MM.1S (cell line): ENCODE data around the gene TENM4.

Experiments
- DNase-seq: peaks from one replicate; pipeline ENCODE4 v3.0.0-alpha.2; 2015
- H2AFZ ChIP-seq: fragments of 300-600 bp; sonication (generic); 2 replicates; pipeline ENCODE4 v1.6.0; 2016; ENCODE audit warnings: antibody characterized with exemption, low read length
- H3F3A ChIP-seq: fragments of 300-600 bp; sonication (generic); 2 replicates; pipeline ENCODE4 v1.6.1; 2016; ENCODE audit warnings: mild to moderate bottlenecking, antibody characterized with exemption, low read length, moderate library complexity, mixed read lengths; ENCODE audit not compliant: insufficient read depth
- H3K27ac ChIP-seq: fragments of 300-600 bp; sonication (generic); 2 replicates; pipeline ENCODE4 v1.5.1; 2016; ENCODE audit warnings: mild to moderate bottlenecking, low read length
- H3K27me3 ChIP-seq: fragments of 300-600 bp; sonication (generic); replicated peaks from 2 replicates; pipeline ENCODE4 v1.6.0; 2016; ENCODE audit warnings: low read length; ENCODE audit not compliant: insufficient read depth
- H3K36me3 ChIP-seq: fragments of 300-600 bp; sonication (generic); replicated peaks from 2 replicates; pipeline ENCODE4 v1.6.1; 2016; ENCODE audit warnings: mild to moderate bottlenecking, low read length, mixed read lengths; ENCODE audit not compliant: insufficient read depth
- H3K4me1 ChIP-seq: fragments of 300-600 bp; sonication (generic); 2 replicates; pipeline ENCODE4 v1.6.1; 2016; ENCODE audit warnings: low read length, mixed read lengths
- H3K4me2 ChIP-seq: fragments of 300-600 bp; sonication (generic); 2 replicates; pipeline ENCODE4 v1.6.0; 2016; ENCODE audit warnings: low read depth, low read length
- H3K4me3 ChIP-seq: fragments of 300-600 bp; sonication (generic); 2 replicates; pipeline ENCODE4 v1.5.1; 2016; ENCODE audit warnings: low read length, mixed read lengths
- H3K79me2 ChIP-seq: fragments of 300-600 bp; sonication (generic); 2 replicates; pipeline ENCODE4 v1.6.1; 2016; ENCODE audit warnings: mixed run types, low read length, mixed read lengths
- H3K9ac ChIP-seq: fragments of 300-600 bp; sonication (generic); 2 replicates; pipeline ENCODE4 v1.6.1; 2016; ENCODE audit warnings: low read length, mixed read lengths
- H3K9me2 ChIP-seq: fragments of 300-600 bp; sonication (generic); replicated peaks from 2 replicates; pipeline ENCODE4 v1.6.1; 2016; ENCODE audit warnings: mild to moderate bottlenecking, low read length, mixed read lengths; ENCODE audit not compliant: insufficient read depth
- H3K9me3 ChIP-seq: fragments of 300-600 bp; sonication (generic); replicated peaks from 2 replicates; pipeline ENCODE4 v1.6.1; 2016; ENCODE audit warnings: mild to moderate bottlenecking, low read length, mixed read lengths; ENCODE audit not compliant: insufficient read depth
- H4K20me1 ChIP-seq: fragments of 300-600 bp; sonication (generic); 2 replicates; pipeline ENCODE4 v1.6.1; 2016; ENCODE audit warnings: mild to moderate bottlenecking, low read length, moderate library complexity, mixed read lengths; ENCODE audit not compliant: insufficient read depth
- CTCF ChIP-seq: fragments of 300-600 bp; sonication (generic); IDR thresholded peaks from 2 replicates; pipeline ENCODE4 v1.5.1; 2016; ENCODE audit warnings: antibody characterized with exemption, low read length, mixed read lengths
- EZH2 ChIP-seq: fragments of 300-600 bp; sonication (generic); optimal IDR thresholded peaks from 2 replicates; pipeline ENCODE3; 2017; ENCODE audit warnings: low read depth, mild to moderate bottlenecking, antibody characterized with exemption, low read length, mixed read lengths
- EZH2phosphoT487 ChIP-seq: fragments of 300-600 bp; sonication (generic); IDR thresholded peaks from 2 replicates; pipeline ENCODE4 v1.6.1; 2018; ENCODE audit warnings: antibody characterized with exemption, low read length

The TENM4 gene

DNA sequence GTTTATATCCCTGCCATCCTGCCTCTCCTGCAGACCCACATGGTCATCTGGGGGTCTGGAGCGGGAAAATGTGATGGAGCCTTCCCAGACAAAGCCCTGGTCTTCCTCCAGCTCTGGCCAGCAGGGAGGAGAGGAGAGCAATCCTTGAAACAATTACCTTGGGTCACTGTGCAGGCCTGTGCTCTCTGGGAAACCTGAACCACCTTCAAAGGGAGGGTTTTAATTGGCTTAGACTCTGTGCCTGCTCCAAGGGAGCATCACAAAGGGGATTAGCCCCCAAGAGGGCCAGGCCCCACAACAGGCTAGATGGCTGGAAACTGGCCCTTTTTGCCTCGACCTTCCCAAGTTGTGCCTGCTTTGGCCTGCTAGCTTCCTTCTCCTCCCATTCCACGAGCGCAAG is 351.9 kb downstream of the TENM4 start:
- H3K4me1 ChIP-seq, result no peaks in the 10 kb centered on the region
- no peaks in the 10 kb centered on the region for H3K27me3 ChIP-seq
- H3K9ac ChIP-seq, result no peak overlapping the region
- no peaks in the 10 kb centered on the region for H3K9me3 ChIP-seq
- no peak overlapping the region for H3K27ac ChIP-seq
- no peaks in the 10 kb centered on the region for H3K36me3 ChIP-seq
- no peaks in the 10 kb centered on the region for H4K20me1 ChIP-seq
- H3K79me2 ChIP-seq, result no peaks in the 10 kb centered on the region
- H3K9me2 ChIP-seq, result no peaks in the 10 kb centered on the region
- no peak overlapping the region for H3K4me3 ChIP-seq
- no peak overlapping the region for H2AFZ ChIP-seq
- DNase-seq, result no peak
- H3F3A ChIP-seq, result no peaks in the 10 kb centered on the region
- no peak overlapping the region for H3K4me2 ChIP-seq
- no peak for TF ChIP-seq EZH2phosphoT487
- no peak for TF ChIP-seq CTCF
- TF ChIP-seq EZH2, result no peak

DNA sequence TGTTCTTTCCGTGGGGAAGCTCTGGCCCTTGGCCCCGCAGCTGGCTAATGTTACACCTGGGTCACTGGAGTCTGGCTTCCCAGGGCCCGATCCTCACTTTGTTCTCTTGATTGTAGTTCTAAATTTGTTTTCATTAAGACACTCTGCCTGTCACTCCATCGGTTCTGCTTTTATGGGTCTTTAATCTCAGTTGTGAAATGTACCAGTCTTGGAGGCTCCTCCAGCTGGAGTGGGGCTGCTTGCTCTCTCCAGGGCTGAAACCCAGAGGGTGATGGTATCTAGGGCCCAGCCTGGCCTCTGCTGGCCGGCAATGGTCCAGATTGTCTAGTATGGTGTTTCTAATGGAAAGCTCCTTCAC is 352.9 kb downstream of the TENM4 start:
- TF ChIP-seq EZH2, result no peak
- TF ChIP-seq EZH2phosphoT487, result no peak
- no peak for TF ChIP-seq CTCF
- H2AFZ ChIP-seq, result no peak overlapping the region
- no peaks in the 10 kb centered on the region for H3K79me2 ChIP-seq
- no peaks in the 10 kb centered on the region for H4K20me1 ChIP-seq
- no peak for DNase-seq
- H3F3A ChIP-seq, result no peaks in the 10 kb centered on the region
- H3K36me3 ChIP-seq, result no peaks in the 10 kb centered on the region
- no peak overlapping the region for H3K27ac ChIP-seq
- H3K9ac ChIP-seq, result no peak overlapping the region
- no peaks in the 10 kb centered on the region for H3K27me3 ChIP-seq
- no peak overlapping the region for H3K4me3 ChIP-seq
- H3K9me3 ChIP-seq, result no peaks in the 10 kb centered on the region
- H3K4me1 ChIP-seq, result no peaks in the 10 kb centered on the region
- H3K9me2 ChIP-seq, result no peaks in the 10 kb centered on the region
- H3K4me2 ChIP-seq, result no peak overlapping the region

DNA sequence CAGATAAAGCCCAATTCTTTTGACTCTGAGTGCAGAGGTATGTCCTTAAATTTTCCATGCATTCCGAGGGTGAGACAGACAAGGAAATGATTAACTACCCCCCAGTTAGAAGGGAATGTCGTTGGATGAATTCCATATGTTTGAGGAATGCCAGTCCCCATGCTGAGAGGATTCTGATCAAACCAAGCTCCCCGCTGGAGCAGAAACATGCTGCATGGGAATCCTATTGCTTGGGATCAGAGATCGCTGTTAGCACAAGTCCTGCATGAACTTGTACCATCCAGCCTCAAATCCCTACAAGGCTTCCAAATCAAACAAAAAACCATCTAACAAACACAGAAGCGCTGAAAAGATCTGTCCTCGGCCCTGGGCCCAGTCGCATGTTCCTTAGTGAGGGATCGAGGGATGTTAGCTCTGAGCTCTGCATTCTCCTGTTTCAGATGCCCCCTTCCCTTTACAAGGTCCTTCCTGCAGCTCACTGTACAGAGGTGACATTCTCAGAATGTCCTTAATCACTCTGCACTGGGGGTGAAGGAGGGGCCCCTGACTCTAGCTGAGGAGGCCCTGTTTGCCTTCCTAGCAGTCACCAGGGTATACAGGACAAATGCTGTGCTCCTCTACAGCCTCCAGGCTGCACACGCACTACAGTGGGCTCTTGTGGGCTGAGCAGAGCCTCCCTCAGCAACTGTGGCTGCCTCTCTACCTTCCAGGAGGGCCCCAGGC is 353.4 kb downstream of the TENM4 start:
- no peak for DNase-seq
- Histone ChIP-seq H3K79me2 (no peaks in the 10 kb centered on the region), H2AFZ (no peak overlapping the region), H3K4me2 (no peak overlapping the region), H3K9ac (no peak overlapping the region), H3F3A (no peaks in the 10 kb centered on the region), H3K27me3 (no peaks in the 10 kb centered on the region), H3K4me3 (no peak overlapping the region), H3K9me2 (no peaks in the 10 kb centered on the region), H3K27ac (no peak overlapping the region), H4K20me1 (no peaks in the 10 kb centered on the region), H3K9me3 (no peaks in the 10 kb centered on the region), H3K36me3 (no peaks in the 10 kb centered on the region), H3K4me1 (no peaks in the 10 kb centered on the region)
- no peak for TF ChIP-seq EZH2
- TF ChIP-seq EZH2phosphoT487, result no peak
- no peak for TF ChIP-seq CTCF
